Esophagus muscularis mucosa (tissue), 4 donors: Measurements from ENCODE around the gene EFHC1.

ENCODE experiments used
- CTCF ChIP-seq, 3 experiments: fragments of 200-600 bp in 2 of 3; fragments of 450-650 bp in 1 of 3; sonication (generic) in 2 of 3; IDR thresholded peaks; one replicate each; pipeline ENCODE4 v1.5.1; 2017 to 2019; ENCODE audit warnings: antibody characterized with exemption in 3 of 3, mild to moderate bottlenecking in 2 of 3, moderate library complexity in 1 of 3
- EP300 ChIP-seq: sonication (generic); formaldehyde crosslinking; IDR thresholded peaks from one replicate; pipeline ENCODE4 v1.6.1; 2017; ENCODE audit warnings: antibody characterized with exemption
- POLR2A ChIP-seq: fragments of 450-650 bp; IDR thresholded peaks from one replicate; pipeline ENCODE4 v1.6.1; 2017; ENCODE audit warnings: antibody characterized with exemption, moderate library complexity, mild to moderate bottlenecking, low read depth
- POLR2AphosphoS5 ChIP-seq, 2 donors: sonication (generic); formaldehyde crosslinking; IDR thresholded peaks; one replicate each; pipeline ENCODE4 v1.6.1; 2017; ENCODE audit warnings: antibody characterized with exemption in 2 of 2

DNA sequence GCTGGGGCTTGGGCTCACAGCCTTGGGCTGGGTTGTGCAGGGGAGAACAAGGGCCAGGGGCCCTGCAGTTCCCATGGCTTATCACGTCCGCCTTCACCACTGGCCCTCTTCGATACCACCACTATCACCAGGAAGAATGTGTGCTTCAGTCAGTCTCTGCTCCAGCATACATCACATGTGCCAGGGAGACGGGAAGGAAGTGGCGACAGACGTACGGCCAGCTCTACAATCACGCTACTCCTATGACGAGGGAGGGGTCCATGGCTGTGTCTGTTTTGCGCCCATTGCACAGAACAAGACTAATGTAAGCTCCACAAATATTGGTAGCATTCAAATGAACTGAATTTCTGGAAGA lies 84.6 kb downstream of the EFHC1 start:
- TF ChIP-seq CTCF (IDR thresholded peaks at IDR 0.05), result no peak
- no peak for TF ChIP-seq POLR2A
- no peak for TF ChIP-seq POLR2AphosphoS5 (IDR thresholded peaks at IDR 0.05)
- TF ChIP-seq EP300, result no peak
